ENCODE results near the gene KRTAP10-4. TPM values are rescaled to one million over a fixed set of nuclear protein-coding genes. Genes with fewer than 3 reads are reported as not detected.

The KRTAP10-4 gene
- total RNA-seq, 4 donors from 2014 or later = not detected

DNA sequence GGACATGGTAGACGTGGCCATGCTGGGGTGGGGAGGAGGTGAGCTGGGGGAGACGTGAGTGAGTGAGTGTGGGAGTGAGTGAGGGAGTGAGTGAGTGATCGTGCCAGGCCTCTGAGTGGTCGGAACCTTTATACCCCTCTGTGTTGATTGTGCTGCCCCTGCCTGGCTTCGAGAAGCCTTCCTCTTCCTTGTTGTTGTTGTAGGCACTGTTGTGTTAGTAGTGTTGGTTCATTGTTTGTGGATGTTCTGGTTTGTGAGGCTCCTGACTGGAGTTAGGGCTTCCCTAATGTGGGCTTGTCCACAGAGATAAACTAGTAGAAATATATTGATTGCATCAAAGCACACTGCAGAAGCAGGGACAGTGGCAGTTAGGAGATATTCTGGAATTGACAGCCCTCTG lies 14.8 kb upstream of the KRTAP10-4 start, which contains the start of gene KRTAP10-3:
TSS of gene KRTAP10-3 (minus strand) at position 101 of the 400 bp plus-strand sequence. CDS start at position 21, 80 bp downstream.
- Histone ChIP-seq H3K27me3 (peaks cover 46% of the 10 kb centered on the region), H3K4me1 (no peaks in the 10 kb centered on the region), H3K36me3 (no peaks in the 10 kb centered on the region), H3K27ac (no peak within 1 kb of the TSS), H3K9me3 (peaks cover 0 to 27% (median 2%) of the 10 kb centered on the region in 3 donors), H3K4me3 (no peak within 1 kb of the TSS)
- TF ChIP-seq, protein P1, sequence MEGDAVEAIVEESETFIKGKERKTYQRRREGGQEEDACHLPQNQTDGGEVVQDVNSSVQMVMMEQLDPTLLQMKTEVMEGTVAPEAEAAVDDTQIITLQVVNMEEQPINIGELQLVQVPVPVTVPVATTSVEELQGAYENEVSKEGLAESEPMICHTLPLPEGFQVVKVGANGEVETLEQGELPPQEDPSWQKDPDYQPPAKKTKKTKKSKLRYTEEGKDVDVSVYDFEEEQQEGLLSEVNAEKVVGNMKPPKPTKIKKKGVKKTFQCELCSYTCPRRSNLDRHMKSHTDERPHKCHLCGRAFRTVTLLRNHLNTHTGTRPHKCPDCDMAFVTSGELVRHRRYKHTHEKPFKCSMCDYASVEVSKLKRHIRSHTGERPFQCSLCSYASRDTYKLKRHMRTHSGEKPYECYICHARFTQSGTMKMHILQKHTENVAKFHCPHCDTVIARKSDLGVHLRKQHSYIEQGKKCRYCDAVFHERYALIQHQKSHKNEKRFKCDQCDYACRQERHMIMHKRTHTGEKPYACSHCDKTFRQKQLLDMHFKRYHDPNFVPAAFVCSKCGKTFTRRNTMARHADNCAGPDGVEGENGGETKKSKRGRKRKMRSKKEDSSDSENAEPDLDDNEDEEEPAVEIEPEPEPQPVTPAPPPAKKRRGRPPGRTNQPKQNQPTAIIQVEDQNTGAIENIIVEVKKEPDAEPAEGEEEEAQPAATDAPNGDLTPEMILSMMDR (IDR thresholded peaks at IDR 0.05) = no peak
- TF ChIP-seq POLR2AphosphoS5 (IDR thresholded peaks at IDR 0.05) (no peak), EP300 (IDR thresholded peaks at IDR 0.05) (no peak), POLR2A (IDR thresholded peaks at IDR 0.05) (no peak)
- ATAC-seq = no peak
- WGBS, 2 donors (ENCODE audit: low coverage in 1 of 2) = 61% methylated on average over 5 of the region's 5 CpGs; no CpG with 5 or more reads in 1 of the 2 donors

DNA sequence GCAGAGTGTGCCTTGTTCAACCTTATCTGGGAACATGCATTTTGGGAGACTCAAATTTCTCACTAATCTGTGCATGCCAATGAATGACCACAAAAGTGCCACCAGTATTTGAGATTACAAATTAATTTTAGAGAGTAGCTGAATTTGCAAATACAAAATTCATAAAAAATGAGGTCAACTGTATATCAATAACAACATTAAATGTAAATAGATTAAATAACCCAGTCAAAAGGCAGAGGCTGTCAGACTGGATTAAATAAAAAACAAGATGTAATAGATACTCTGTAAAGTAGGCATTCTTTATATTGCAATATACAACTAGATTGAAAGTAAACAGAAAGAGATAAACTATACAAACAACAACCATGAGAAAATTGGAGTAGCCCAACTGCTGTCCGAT lies 9.4 kb upstream of the KRTAP10-4 start:
- ATAC-seq = no peak
- Histone ChIP-seq H3K36me3 (no peaks in the 10 kb centered on the region), H3K27me3 (peaks cover 16% of the 10 kb centered on the region), H3K9me3 (peaks cover 0 to 17% (median 2%) of the 10 kb centered on the region in 3 donors), H3K4me3 (no peak overlapping the region), H3K4me1 (no peaks in the 10 kb centered on the region), H3K27ac (no peak overlapping the region)
- TF ChIP-seq POLR2AphosphoS5 (IDR thresholded peaks at IDR 0.05) = no peak
- no peak for TF ChIP-seq EP300 (IDR thresholded peaks at IDR 0.05)
- TF ChIP-seq, protein P1 (IDR thresholded peaks at IDR 0.05) = no peak
- no peak for TF ChIP-seq POLR2A (IDR thresholded peaks at IDR 0.05)
- 80 to 91% methylated on average over 1 of the region's 1 CpG for WGBS, 2 donors (ENCODE audit: low coverage in 1 of 2)

DNA sequence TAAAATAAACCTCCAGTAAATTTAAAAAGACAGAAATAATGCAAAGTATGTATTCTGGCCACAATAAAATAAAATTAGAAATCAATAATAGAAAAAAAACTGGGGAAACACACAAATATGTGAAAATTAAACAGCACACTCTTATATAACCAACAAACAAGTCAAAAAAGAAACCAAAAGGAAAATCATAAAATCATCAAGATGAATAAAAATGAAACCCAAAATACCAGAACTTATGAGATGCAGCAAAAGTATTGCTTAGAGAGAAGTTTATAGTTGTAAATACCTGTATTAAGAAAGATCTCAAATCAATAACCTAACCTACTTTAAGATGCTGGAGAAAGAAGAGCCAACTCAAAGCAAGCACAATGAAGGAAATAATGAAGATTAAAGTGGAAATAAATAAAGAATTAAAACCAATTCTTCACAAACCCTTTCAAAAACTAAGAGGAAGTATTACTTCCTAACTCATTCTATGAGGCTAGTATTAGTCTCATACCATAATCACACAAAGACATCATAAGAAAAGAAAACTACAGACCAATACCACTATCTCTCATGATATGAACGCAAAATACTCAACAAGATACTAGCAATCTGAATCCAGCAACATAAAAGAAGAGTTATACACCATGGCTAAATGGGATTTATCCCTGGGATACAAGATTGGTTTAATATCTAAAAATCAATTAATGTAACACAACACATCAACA lies 8.5 kb upstream of the KRTAP10-4 start:
- Histone ChIP-seq H3K36me3 (no peaks in the 10 kb centered on the region), H3K4me1 (no peaks in the 10 kb centered on the region), H3K27ac (no peak overlapping the region), H3K9me3 (peaks cover 0 to 9% (median 2%) of the 10 kb centered on the region in 3 donors), H3K4me3 (no peak overlapping the region), H3K27me3 (peaks cover 26% of the 10 kb centered on the region)
- 0 to 50% methylated on average over 1 of the region's 1 CpG for WGBS, 2 donors (ENCODE audit: low coverage in 1 of 2)
- TF ChIP-seq EP300 (IDR thresholded peaks at IDR 0.05) (no peak), POLR2AphosphoS5 (IDR thresholded peaks at IDR 0.05) (no peak), POLR2A (IDR thresholded peaks at IDR 0.05) (no peak)
- TF ChIP-seq, protein P1 (IDR thresholded peaks at IDR 0.05) = no peak
- ATAC-seq = no peak

DNA sequence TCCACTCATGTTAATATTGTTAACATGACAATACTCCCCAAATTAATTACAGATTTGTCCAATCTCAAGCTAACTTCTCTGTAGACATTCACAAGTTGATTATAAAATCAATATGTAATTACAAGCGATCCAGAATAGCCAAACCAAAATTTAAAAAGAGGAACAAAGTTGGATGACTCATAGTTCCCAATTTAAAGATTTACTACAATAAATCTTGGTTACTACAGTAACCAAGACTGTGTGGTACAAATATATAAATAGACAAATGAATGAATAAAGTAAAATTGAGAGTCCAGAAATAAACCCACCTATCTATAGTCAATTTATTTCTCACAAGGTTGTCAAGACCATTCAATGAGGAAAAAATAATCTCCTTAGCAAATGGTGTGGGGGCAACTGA lies 7.1 kb upstream of the KRTAP10-4 start:
- no peak for TF ChIP-seq POLR2AphosphoS5 (IDR thresholded peaks at IDR 0.05)
- TF ChIP-seq POLR2A (IDR thresholded peaks at IDR 0.05) = no peak
- TF ChIP-seq EP300 (IDR thresholded peaks at IDR 0.05) = no peak
- TF ChIP-seq, protein P1 (IDR thresholded peaks at IDR 0.05) = no peak
- ATAC-seq = no peak
- no peak overlapping the region for H3K27ac ChIP-seq
- peaks cover 0 to 13% (median 2%) of the 10 kb centered on the region in 3 donors for H3K9me3 ChIP-seq
- H3K4me1 ChIP-seq = no peaks in the 10 kb centered on the region
- H3K4me3 ChIP-seq = no peak overlapping the region
- no peaks in the 10 kb centered on the region for H3K36me3 ChIP-seq
- peaks cover 28% of the 10 kb centered on the region for H3K27me3 ChIP-seq
- WGBS, 2 donors (ENCODE audit: low coverage in 1 of 2) = 13 to 50% methylated on average over 1 of the region's 1 CpG
